Lower leg skin (tissue), 4 donors: Measurements from ENCODE around the gene CCDC34. TPM values are rescaled to one million over a fixed set of nuclear protein-coding genes. Genes with fewer than 3 reads are reported as not detected.

Experiments used
- DNase-seq, 2 donors: peaks; one replicate each; pipeline ENCODE4 v3.0.0-alpha.2; 2019; ENCODE audit warnings: low spot score in 2 of 2
- H3K4me3 ChIP-seq: fragments of 200-600 bp; sonication (generic); 2 replicates; pipeline ENCODE4 v1.5.1; 2017; ENCODE audit warnings: mild to moderate bottlenecking, low read depth; ENCODE audit not compliant: poor library complexity, severe bottlenecking
- CTCF ChIP-seq, 3 donors: fragments of 450-650 bp; IDR thresholded peaks; one replicate each; pipeline ENCODE4 v1.5.1; 2016; ENCODE audit warnings: antibody characterized with exemption in 3 of 3, mild to moderate bottlenecking in 3 of 3, moderate library complexity in 2 of 3
- POLR2A ChIP-seq, 2 donors: fragments of 450-650 bp; IDR thresholded peaks; one replicate each; pipeline ENCODE4 v1.6.1; 2016 to 2017; ENCODE audit warnings: antibody characterized with exemption in 2 of 2, mild to moderate bottlenecking in 1 of 2, moderate library complexity in 1 of 2
- WGBS, 2 donors: methylation state at CpG; one replicate each; pipeline ENCODE4 v1.1.5; 2018; 5-methylcytosine and 5-hydroxymethylcytosine counted together
- intact Hi-C: fragments of 100-400 bp; cut with DNase I; formaldehyde crosslinking; loops from one replicate; pipeline ENCODE4 v1.15.0; 2023; ENCODE audit warnings: low total_unique reads
- total RNA-seq, 4 donors: library from RNA; depleted of rRNA; stranded (reverse); fragments of >200 nt; gene quantifications; one replicate each; pipeline ENCODE4 v1.1.0, GENCODE V29; 2016

Gene CCDC34
- total RNA-seq, 4 donors from 2014 or later, result 3.2 to 5.9 (median 4.6) TPM

GRCh38 chr11:27403195-27403594 lies 40.2 kb upstream of the CCDC34 start:
- H3K4me3 ChIP-seq, result no peak overlapping the region
- intact Hi-C loops, result no loop called here
- TF ChIP-seq POLR2A (IDR thresholded peaks at IDR 0.05), result no peak
- no peak for TF ChIP-seq CTCF (IDR thresholded peaks at IDR 0.05)
- no peak for DNase-seq
- WGBS, 2 donors, result 76 to 88% methylated on average over 2 of the region's 2 CpGs

- no peak overlapping the region for H3K4me3 ChIP-seq
- TF ChIP-seq CTCF (IDR thresholded peaks at IDR 0.05), result no peak
- TF ChIP-seq POLR2A (IDR thresholded peaks at IDR 0.05), result no peak
- DNase-seq, result no peak
- intact Hi-C loops, result no loop called here
- WGBS, 2 donors, result 86 to 98% methylated on average over 2 of the region's 2 CpGs
Measured at GRCh38 chr11:27402450-27402849, 39.4 kb upstream of the CCDC34 start.

GRCh38 chr11:27401833-27402316 lies 38.9 kb upstream of the CCDC34 start:
- no peak overlapping the region for H3K4me3 ChIP-seq
- TF ChIP-seq CTCF (IDR thresholded peaks at IDR 0.05) (no peak), POLR2A (IDR thresholded peaks at IDR 0.05) (no peak)
- intact Hi-C loops, result no loop called here
- no peak for DNase-seq
- WGBS, 2 donors, result 81 to 83% methylated on average over 5 of the region's 5 CpGs

GRCh38 chr11:27401280-27401832 lies 38.3 kb upstream of the CCDC34 start:
- DNase-seq, result no peak
- no peak overlapping the region for H3K4me3 ChIP-seq
- intact Hi-C loops, result no loop called here
- no peak for TF ChIP-seq POLR2A (IDR thresholded peaks at IDR 0.05)
- TF ChIP-seq CTCF (IDR thresholded peaks at IDR 0.05), result no peak
- WGBS, 2 donors, result 72 to 75% methylated on average over 5 of the region's 5 CpGs

GRCh38 chr11:27398400-27398770 lies 35.4 kb upstream of the CCDC34 start:
- intact Hi-C loops, result no loop called here
- WGBS, 2 donors, result 93 to 98% methylated on average over 3 of the region's 3 CpGs
- no peak for DNase-seq
- TF ChIP-seq CTCF (IDR thresholded peaks at IDR 0.05) (no peak), POLR2A (IDR thresholded peaks at IDR 0.05) (no peak)
- H3K4me3 ChIP-seq, result no peak overlapping the region
